Panc1 (cell line): ENCODE measurements around the gene DEFB129. TPM values are rescaled to one million over a fixed set of nuclear protein-coding genes. Genes with fewer than 3 reads are reported as not detected.

Experiments used
- ATAC-seq: fragments of 200-7000 bp; cut with Tn5 transposase; 2 replicates; pipeline ENCODE4 v1.9.1; 2020; ENCODE audit warnings: mild to moderate bottlenecking, moderate library complexity
- BruUV-seq: library from RNA; stranded (reverse); fragments of 400-500 nt; replicated peaks from 2 replicates; lab custom pipeline; 2021; lab: Mats Ljungman, UMichigan
- CTCF ChIA-PET: fragments of 300-600 bp; sonication (Branson Sonifier 250); formaldehyde crosslinking; loops from one replicate; lab custom pipeline; 2022; ENCODE audit warnings: antibody characterized with exemption; lab: Charles Lee
- POLR2A ChIA-PET: fragments of 300-600 bp; sonication (Branson Sonifier 250); formaldehyde crosslinking; loops from one replicate; lab custom pipeline; 2022; ENCODE audit warnings: antibody characterized with exemption; lab: Charles Lee
- DNase-seq: peaks from one replicate; pipeline ENCODE4 v3.0.0-alpha.2; 2010; ENCODE audit warnings: low read depth, low spot score
- H3K27ac ChIP-seq: 2 replicates; pipeline ENCODE4 v1.5.1; 2011; ENCODE audit warnings: mild to moderate bottlenecking, low read length, inconsistent platforms
- H3K27me3 ChIP-seq: fragments of 200-500 bp; sonication (Bioruptor generic); 2 replicates; pipeline ENCODE4 v1.6.0; 2014; ENCODE audit warnings: low read length, inconsistent platforms; ENCODE audit not compliant: control insufficient read depth, insufficient read depth
- H3K36me3 ChIP-seq: fragments of 200-500 bp; sonication (Bioruptor generic); 2 replicates; pipeline ENCODE4 v1.5.1; 2014; ENCODE audit warnings: inconsistent platforms, mild to moderate bottlenecking, low read length, moderate library complexity; ENCODE audit not compliant: control insufficient read depth, insufficient read depth
- H3K4me1 ChIP-seq: 2 replicates; pipeline ENCODE4 v1.5.1; 2011; ENCODE audit warnings: inconsistent platforms, mild to moderate bottlenecking, low read length, moderate library complexity; ENCODE audit not compliant: control insufficient read depth, insufficient read depth
- H3K4me3 ChIP-seq, 2 experiments: 2 replicates each; pipeline ENCODE4 v1.5.1; 2011 to 2012; ENCODE audit warnings: low read depth in 2 of 2, low read length in 2 of 2, mild to moderate bottlenecking in 2 of 2, inconsistent platforms in 1 of 2, moderate library complexity in 1 of 2
- H3K9me3 ChIP-seq: fragments of 200-500 bp; sonication (Bioruptor generic); 2 replicates; pipeline ENCODE4 v1.5.1; 2014; ENCODE audit warnings: low read depth, mild to moderate bottlenecking, inconsistent platforms, low read length, moderate library complexity; ENCODE audit not compliant: control insufficient read depth, insufficient read depth
- CTCF ChIP-seq: fragments of 450-650 bp; IDR thresholded peaks from 2 replicates; pipeline ENCODE4 v1.5.1; 2017; ENCODE audit warnings: mild to moderate bottlenecking
- POLR2AphosphoS5 ChIP-seq: IDR thresholded peaks from 2 replicates; pipeline ENCODE4 v1.6.1; 2012; ENCODE audit warnings: mild to moderate bottlenecking, low read depth, low read length, moderate library complexity
- REST ChIP-seq, 2 experiments: IDR thresholded peaks; 2 replicates each; pipeline ENCODE4 v1.6.1; 2011 to 2012; ENCODE audit warnings: low read depth in 2 of 2, control low read depth in 1 of 2, low read length in 1 of 2, mild to moderate bottlenecking in 1 of 2, moderate library complexity in 1 of 2; ENCODE audit not compliant: insufficient read depth in 1 of 2
- SIN3A ChIP-seq: IDR thresholded peaks from 2 replicates; pipeline ENCODE4 v1.6.1; 2012; ENCODE audit warnings: low read depth, mild to moderate bottlenecking, low read length, moderate library complexity, borderline replicate concordance; ENCODE audit not compliant: insufficient read depth
- TCF7L2 ChIP-seq: IDR thresholded peaks from 2 replicates; pipeline ENCODE4 v1.6.1; 2011; ENCODE audit warnings: mild to moderate bottlenecking, low read depth, low read length, inconsistent platforms
- in situ Hi-C: cut with HindIII; loops from 2 replicates; pipeline ENCODE4 v1.10.0; 2016; ENCODE audit warnings: low sequenced_read_pairs, low pct_unique_long_range_greater_than_20kb
- intact Hi-C: fragments of 100-400 bp; cut with micrococcal nuclease; formaldehyde crosslinking; loops from one replicate; pipeline ENCODE4 v1.10.0; 2022; ENCODE audit not compliant: unreplicated experiment
- total RNA-seq: library from RNA; stranded (reverse); gene quantifications from one replicate; pipeline ENCODE4 v1.2.1, GENCODE V29; 2021; ENCODE audit not compliant: unreplicated experiment

DEFB129 gene
- total RNA-seq, 1 experiment from 2014 or later: not detected

- in situ Hi-C loops (no loop called here), intact Hi-C loops (no loop called here)
- BruUV-seq: no TSS peak
- ATAC-seq (no peak), DNase-seq (no peak)
- H3K27ac ChIP-seq: no peak overlapping the region
- no peaks in the 10 kb centered on the region for H3K9me3 ChIP-seq
- TF ChIP-seq SIN3A (no peak), TCF7L2 (no peak), POLR2AphosphoS5 (no peak), CTCF (no peak), REST (IDR thresholded peaks at IDR 0.05; ENCODE audit: insufficient read depth in 1 of 2, low read depth in 2 of 2, low read length in 1 of 2) (no peak)
- ChIA-PET CTCF (no interaction called here), POLR2A (no interaction called here)
- H3K27me3 ChIP-seq: no peaks in the 10 kb centered on the region
- no peak overlapping the region for H3K4me3 ChIP-seq
- no peaks in the 10 kb centered on the region for H3K4me1 ChIP-seq
- no peaks in the 10 kb centered on the region for H3K36me3 ChIP-seq
Measured at GRCh38 chr20:271528-271927, 44.5 kb downstream of the DEFB129 start.

GRCh38 chr20:272718-273117 lies 45.7 kb downstream of the DEFB129 start:
- DNase-seq: no peak
- H3K27ac ChIP-seq: no peak overlapping the region
- in situ Hi-C loops (no loop called here), intact Hi-C loops (no loop called here)
- TF ChIP-seq CTCF (no peak), POLR2AphosphoS5 (no peak), REST (IDR thresholded peaks at IDR 0.05; ENCODE audit: insufficient read depth in 1 of 2, low read depth in 2 of 2, low read length in 1 of 2) (no peak), SIN3A (no peak), TCF7L2 (no peak)
- no peak overlapping the region for H3K4me3 ChIP-seq
- no TSS peak for BruUV-seq
- no peak for ATAC-seq
- POLR2A ChIA-PET: no interaction called here
- no peaks in the 10 kb centered on the region for H3K27me3 ChIP-seq
- no peaks in the 10 kb centered on the region for H3K9me3 ChIP-seq
- no peaks in the 10 kb centered on the region for H3K4me1 ChIP-seq
- no peaks in the 10 kb centered on the region for H3K36me3 ChIP-seq
- CTCF ChIA-PET: no interaction called here
